HepG2 (cell line): ENCODE data around the gene ZNF597. TPM values are rescaled to one million over a fixed set of nuclear protein-coding genes. Genes with fewer than 3 reads are reported as not detected.
A peak's percentile ranks its signal among the peaks of the same experiment; 100 is the strongest.

Experiments
- AKAP8 ChIP-seq: sonication (generic); formaldehyde crosslinking; IDR thresholded peaks from 2 replicates; pipeline ENCODE4 v1.5.1; 2020; ENCODE audit warnings: mild to moderate bottlenecking, missing genetic modification reagents
- BCL6 ChIP-seq: IDR thresholded peaks from 2 replicates; pipeline ENCODE4 v1.6.1; 2016; ENCODE audit warnings: missing genetic modification reagents, missing compliant biosample characterization
- ELF1 ChIP-seq: sonication (generic); formaldehyde crosslinking; IDR thresholded peaks from 2 replicates; pipeline ENCODE4 v1.4.0; 2020; ENCODE audit warnings: missing genetic modification reagents
- NR1H2 ChIP-seq: sonication (generic); formaldehyde crosslinking; IDR thresholded peaks from 2 replicates; pipeline ENCODE4 v1.8.1; 2022; ENCODE audit warnings: low read depth, missing genetic modification reagents, borderline replicate concordance
- NRL ChIP-seq: sonication (generic); formaldehyde crosslinking; IDR thresholded peaks from 2 replicates; pipeline ENCODE4 v1.5.0; 2020; ENCODE audit warnings: missing genetic modification reagents, mild to moderate bottlenecking, moderate library complexity, borderline replicate concordance
- POLR2A ChIP-seq, 2 experiments: IDR thresholded peaks; 2 replicates each; pipeline ENCODE4 v1.6.1; 2011; ENCODE audit warnings: low read depth in 2 of 2, low read length in 2 of 2, mild to moderate bottlenecking in 1 of 2, moderate library complexity in 1 of 2; ENCODE audit not compliant: insufficient read depth in 1 of 2
- REL ChIP-seq: sonication (generic); formaldehyde crosslinking; conservative IDR thresholded peaks from 2 replicates; pipeline ENCODE4 v1.8.0; 2022; ENCODE audit warnings: mild to moderate bottlenecking, missing genetic modification reagents, moderate library complexity
- SAFB2 ChIP-seq: sonication (generic); formaldehyde crosslinking; IDR thresholded peaks from 2 replicates; pipeline ENCODE4 v1.5.1; 2020; ENCODE audit warnings: missing genetic modification reagents, low read depth, mild to moderate bottlenecking, borderline replicate concordance
- SMC3 ChIP-seq: IDR thresholded peaks from 2 replicates; pipeline ENCODE4 v1.6.1; 2011; ENCODE audit warnings: low read length, improper control_type of control experiment
- XBP1 ChIP-seq: sonication (generic); formaldehyde crosslinking; IDR thresholded peaks from 2 replicates; pipeline ENCODE4 v1.5.0; 2020; ENCODE audit warnings: missing genetic modification reagents
- ZNF143 ChIP-seq: sonication (generic); formaldehyde crosslinking; IDR thresholded peaks from 2 replicates; pipeline ENCODE4 v1.4.0; 2020; ENCODE audit warnings: missing genetic modification reagents
- ZNF296 ChIP-seq: sonication (generic); formaldehyde crosslinking; conservative IDR thresholded peaks from 2 replicates; pipeline ENCODE4 v1.5.0; 2020; ENCODE audit warnings: mild to moderate bottlenecking, missing genetic modification reagents
- ZNF567 ChIP-seq: sonication (generic); formaldehyde crosslinking; IDR thresholded peaks from 2 replicates; pipeline ENCODE4 v1.8.1; 2023; ENCODE audit warnings: mild to moderate bottlenecking, missing genetic modification reagents, borderline replicate concordance
- ZNF615 ChIP-seq: sonication (generic); formaldehyde crosslinking; IDR thresholded peaks from 2 replicates; pipeline ENCODE4 v1.5.0; 2020; ENCODE audit warnings: mild to moderate bottlenecking, missing genetic modification reagents, borderline replicate concordance
- ZNF644 ChIP-seq: IDR thresholded peaks from 2 replicates; pipeline ENCODE4 v1.6.1; 2016; ENCODE audit warnings: low read depth
- polyA plus RNA-seq, 8 experiments: library from polyadenylated mRNA; depleted of rRNA in 3 of 8; stranded (reverse) in 7 of 8; unstranded in 1 of 8; fragments of >200 nt; fragmentation: Illumina TruSeq in 4 of 8; extraction: Trizol in 4 of 8; gene quantifications; 2 replicates each; pipeline versions ENCODE4 v1.2.1 to v1.2.3, GENCODE V29; 2011 to 2016; ENCODE audit warnings: low read depth in 4 of 8, missing spikeins in 1 of 8, mixed read lengths in 1 of 8; ENCODE audit not compliant: insufficient read depth in 1 of 8
- total RNA-seq, 5 experiments: library from RNA; depleted of rRNA; stranded (reverse); fragments of >200 nt; fragmentation: Illumina TruSeq; extraction: Trizol; gene quantifications; 2 replicates each; pipeline ENCODE4 v1.2.3, GENCODE V29; 2016; ENCODE audit warnings: low read depth in 1 of 5
- TF ChIP-seq, protein P1 (sequence below): sonication (generic); formaldehyde crosslinking; IDR thresholded peaks from 2 replicates; pipeline ENCODE4 v1.8.1; 2023; ENCODE audit warnings: mild to moderate bottlenecking, missing genetic modification reagents
- TF ChIP-seq, protein P2 (sequence below): IDR thresholded peaks from 2 replicates; pipeline ENCODE4 v1.6.1; 2016; ENCODE audit warnings: missing biosample characterization, missing genetic modification reagents, low read depth
- TF ChIP-seq, protein P3 (sequence below): IDR thresholded peaks from 2 replicates; pipeline ENCODE4 v1.6.1; 2016; ENCODE audit warnings: missing compliant biosample characterization, missing genetic modification reagents, borderline replicate concordance
- TF ChIP-seq, protein P4 (sequence below): sonication (generic); formaldehyde crosslinking; IDR thresholded peaks from 2 replicates; pipeline ENCODE4 v1.8.0; 2022; ENCODE audit warnings: low read depth, missing genetic modification reagents
- TF ChIP-seq, protein P5 (sequence below): sonication (generic); formaldehyde crosslinking; IDR thresholded peaks from 2 replicates; pipeline ENCODE4 v1.4.0; 2020; ENCODE audit warnings: missing genetic modification reagents
- TF ChIP-seq, protein P6 (sequence below): fragments of 450-650 bp; IDR thresholded peaks from 2 replicates; pipeline ENCODE4 v1.6.1; 2016

The ZNF597 gene
- total and polyA plus RNA-seq, 2 of the 13 experiments (the other 11 are each of a cell fraction or from before 2014, with no cell fraction given), result 1.3 to 2.4 TPM

DNA sequence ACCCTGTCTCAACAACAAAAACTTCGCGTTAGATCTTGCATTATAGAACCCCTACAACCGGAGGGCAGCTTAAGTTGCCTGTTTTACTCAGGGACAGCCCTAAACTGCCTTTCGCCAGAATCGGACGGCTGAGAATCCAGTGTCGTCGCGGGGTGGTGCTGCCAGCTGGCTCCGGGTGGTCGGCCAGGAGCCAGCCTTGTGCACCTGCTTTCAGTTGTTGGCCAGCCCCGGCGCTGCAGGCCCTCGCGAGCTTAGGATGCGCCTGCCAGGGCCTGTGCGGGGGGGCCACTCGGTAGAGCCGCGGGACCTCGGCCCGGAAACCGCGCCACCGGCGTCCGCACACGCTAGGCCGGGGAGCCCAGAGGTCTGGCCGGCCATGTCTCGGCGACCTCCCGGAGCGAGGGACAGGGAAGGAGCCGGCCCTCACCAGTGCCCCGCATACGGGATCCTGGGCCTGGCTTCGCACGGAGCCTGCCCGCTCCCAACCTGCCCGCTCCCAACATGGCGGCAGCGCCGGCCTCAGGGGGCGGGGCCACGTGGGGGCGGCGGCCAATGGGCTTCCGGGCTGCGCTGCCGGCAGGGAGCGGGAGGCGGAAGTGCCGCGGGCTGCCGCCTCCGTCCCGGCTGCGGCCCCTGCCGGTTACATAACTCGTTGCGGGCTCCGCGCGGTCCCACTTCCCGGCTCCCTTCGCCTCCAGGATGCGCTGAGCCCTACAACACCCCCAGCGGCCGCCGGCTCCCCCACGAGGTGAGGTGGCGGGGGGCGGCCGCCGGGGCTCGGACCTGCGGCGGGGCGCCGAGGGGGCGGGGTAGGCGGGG is 14.3 kb upstream of the ZNF597 start (continued):
- TF ChIP-seq, protein P1, sequence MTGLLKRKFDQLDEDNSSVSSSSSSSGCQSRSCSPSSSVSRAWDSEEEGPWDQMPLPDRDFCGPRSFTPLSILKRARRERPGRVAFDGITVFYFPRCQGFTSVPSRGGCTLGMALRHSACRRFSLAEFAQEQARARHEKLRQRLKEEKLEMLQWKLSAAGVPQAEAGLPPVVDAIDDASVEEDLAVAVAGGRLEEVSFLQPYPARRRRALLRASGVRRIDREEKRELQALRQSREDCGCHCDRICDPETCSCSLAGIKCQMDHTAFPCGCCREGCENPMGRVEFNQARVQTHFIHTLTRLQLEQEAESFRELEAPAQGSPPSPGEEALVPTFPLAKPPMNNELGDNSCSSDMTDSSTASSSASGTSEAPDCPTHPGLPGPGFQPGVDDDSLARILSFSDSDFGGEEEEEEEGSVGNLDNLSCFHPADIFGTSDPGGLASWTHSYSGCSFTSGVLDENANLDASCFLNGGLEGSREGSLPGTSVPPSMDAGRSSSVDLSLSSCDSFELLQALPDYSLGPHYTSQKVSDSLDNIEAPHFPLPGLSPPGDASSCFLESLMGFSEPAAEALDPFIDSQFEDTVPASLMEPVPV (CRISPR knock-in tag), result peak; percentile 79
- TF ChIP-seq ZNF296 (CRISPR knock-in tag), result no peak
- peak; percentile 55; the same call in 1 of the 2 replicates for TF ChIP-seq XBP1 (CRISPR knock-in tag)
- TF ChIP-seq, protein P2, sequence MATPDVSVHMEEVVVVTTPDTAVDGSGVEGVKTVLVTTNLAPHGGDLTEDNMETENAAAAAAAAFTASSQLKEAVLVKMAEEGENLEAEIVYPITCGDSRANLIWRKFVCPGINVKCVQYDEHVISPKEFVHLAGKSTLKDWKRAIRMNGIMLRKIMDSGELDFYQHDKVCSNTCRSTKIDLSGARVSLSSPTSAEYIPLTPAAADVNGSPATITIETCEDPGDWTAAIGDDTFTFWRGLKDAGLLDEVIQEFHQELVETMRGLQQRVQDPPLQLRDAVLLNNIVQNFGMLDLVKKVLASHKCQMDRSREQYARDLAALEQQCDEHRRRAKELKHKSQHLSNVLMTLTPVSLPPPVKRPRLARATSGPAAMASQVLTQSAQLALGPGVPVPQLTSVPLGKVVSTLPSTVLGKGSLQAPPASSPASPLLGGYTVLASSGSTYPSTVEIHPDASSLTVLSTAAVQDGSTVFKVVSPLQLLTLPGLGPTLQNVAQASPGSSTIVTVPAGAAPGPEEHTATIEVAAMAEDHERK (CRISPR knock-in tag), result peak; percentile 67
- TF ChIP-seq SMC3, result no peak
- TF ChIP-seq, protein P3, sequence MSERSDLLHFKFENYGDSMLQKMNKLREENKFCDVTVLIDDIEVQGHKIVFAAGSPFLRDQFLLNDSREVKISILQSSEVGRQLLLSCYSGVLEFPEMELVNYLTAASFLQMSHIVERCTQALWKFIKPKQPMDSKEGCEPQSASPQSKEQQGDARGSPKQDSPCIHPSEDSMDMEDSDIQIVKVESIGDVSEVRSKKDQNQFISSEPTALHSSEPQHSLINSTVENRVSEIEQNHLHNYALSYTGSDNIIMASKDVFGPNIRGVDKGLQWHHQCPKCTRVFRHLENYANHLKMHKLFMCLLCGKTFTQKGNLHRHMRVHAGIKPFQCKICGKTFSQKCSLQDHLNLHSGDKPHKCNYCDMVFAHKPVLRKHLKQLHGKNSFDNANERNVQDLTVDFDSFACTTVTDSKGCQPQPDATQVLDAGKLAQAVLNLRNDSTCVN (CRISPR knock-in tag), result peak; percentile 61; the same call in 1 of the 2 replicates
- TF ChIP-seq, protein P4, sequence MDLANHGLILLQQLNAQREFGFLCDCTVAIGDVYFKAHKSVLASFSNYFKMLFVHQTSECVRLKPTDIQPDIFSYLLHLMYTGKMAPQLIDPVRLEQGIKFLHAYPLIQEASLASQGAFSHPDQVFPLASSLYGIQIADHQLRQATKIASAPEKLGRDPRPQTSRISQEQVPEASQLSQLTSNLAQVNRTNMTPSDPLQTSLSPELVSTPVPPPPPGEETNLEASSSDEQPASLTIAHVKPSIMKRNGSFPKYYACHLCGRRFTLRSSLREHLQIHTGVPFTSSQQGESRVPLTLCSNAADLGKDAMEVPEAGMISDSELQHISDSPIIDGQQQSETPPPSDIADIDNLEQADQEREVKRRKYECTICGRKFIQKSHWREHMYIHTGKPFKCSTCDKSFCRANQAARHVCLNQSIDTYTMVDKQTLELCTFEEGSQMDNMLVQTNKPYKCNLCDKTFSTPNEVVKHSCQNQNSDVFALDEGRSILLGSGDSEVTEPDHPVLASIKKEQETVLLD, result peak; percentile 70; the same call in 1 of the 2 replicates
- TF ChIP-seq, protein P5, sequence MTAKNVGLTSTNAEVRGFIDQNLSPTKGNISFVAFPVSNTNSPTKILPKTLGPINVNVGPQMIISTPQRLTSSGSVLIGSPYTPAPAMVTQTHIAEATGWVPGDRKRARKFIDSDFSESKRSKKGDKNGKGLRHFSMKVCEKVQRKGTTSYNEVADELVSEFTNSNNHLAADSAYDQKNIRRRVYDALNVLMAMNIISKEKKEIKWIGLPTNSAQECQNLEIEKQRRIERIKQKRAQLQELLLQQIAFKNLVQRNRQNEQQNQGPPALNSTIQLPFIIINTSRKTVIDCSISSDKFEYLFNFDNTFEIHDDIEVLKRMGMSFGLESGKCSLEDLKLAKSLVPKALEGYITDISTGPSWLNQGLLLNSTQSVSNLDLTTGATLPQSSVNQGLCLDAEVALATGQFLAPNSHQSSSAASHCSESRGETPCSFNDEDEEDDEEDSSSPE, result peak; percentile 83
- TF ChIP-seq, protein P6, sequence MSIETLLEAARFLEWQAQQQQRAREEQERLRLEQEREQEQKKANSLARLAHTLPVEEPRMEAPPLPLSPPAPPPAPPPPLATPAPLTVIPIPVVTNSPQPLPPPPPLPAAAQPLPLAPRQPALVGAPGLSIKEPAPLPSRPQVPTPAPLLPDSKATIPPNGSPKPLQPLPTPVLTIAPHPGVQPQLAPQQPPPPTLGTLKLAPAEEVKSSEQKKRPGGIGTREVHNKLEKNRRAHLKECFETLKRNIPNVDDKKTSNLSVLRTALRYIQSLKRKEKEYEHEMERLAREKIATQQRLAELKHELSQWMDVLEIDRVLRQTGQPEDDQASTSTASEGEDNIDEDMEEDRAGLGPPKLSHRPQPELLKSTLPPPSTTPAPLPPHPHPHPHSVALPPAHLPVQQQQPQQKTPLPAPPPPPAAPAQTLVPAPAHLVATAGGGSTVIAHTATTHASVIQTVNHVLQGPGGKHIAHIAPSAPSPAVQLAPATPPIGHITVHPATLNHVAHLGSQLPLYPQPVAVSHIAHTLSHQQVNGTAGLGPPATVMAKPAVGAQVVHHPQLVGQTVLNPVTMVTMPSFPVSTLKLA, result peak; percentile 26
- no peak for TF ChIP-seq NR1H2 (CRISPR knock-in tag)
- peak; percentile 78 for TF ChIP-seq AKAP8
- 0 out of 2 replicates have a peak, but pooled peaks have one; percentile 33 for TF ChIP-seq NRL
- peak; percentile 89 to 92 for TF ChIP-seq POLR2A (IDR thresholded peaks at IDR 0.05; ENCODE audit: insufficient read depth in 1 of 2, low read depth in 2 of 2, low read length in 2 of 2)
- TF ChIP-seq SAFB2 (CRISPR knock-in tag), result no peak; the same call in 1 of the 2 replicates
- no peak for TF ChIP-seq ZNF644 (CRISPR knock-in tag)
- 0 out of 2 replicates have a peak, but pooled peaks have one; percentile 30 for TF ChIP-seq BCL6 (CRISPR knock-in tag)
- no peak for TF ChIP-seq REL (CRISPR knock-in tag)
- TF ChIP-seq ZNF143, result peak; percentile 64; the same call in 1 of the 2 replicates
- TF ChIP-seq ELF1 (CRISPR knock-in tag), result peak; percentile 76
- TF ChIP-seq ZNF567 (CRISPR knock-in tag), result peak; percentile 79; the same call in 1 of the 2 replicates
- no peak for TF ChIP-seq ZNF615 (CRISPR knock-in tag)
